Measurements from ENCODE around the gene RERE.

The RERE gene

GRCh38 chr1:8423692-8424538 lies 393.5 kb downstream of the RERE start:
- peak; percentile 64 for DNase-seq (ENCODE audit: low spot score)

GRCh38 chr1:8423269-8423691 lies 394.2 kb downstream of the RERE start:
- DNase-seq (ENCODE audit: low spot score): peak; percentile 22

- DNase-seq (ENCODE audit: low spot score): peak; percentile 30
Measured at GRCh38 chr1:8422510-8423268, 394.8 kb downstream of the RERE start.

GRCh38 chr1:8421721-8422120 lies 395.7 kb downstream of the RERE start:
- no peak for DNase-seq (ENCODE audit: low spot score)

GRCh38 chr1:8420318-8420717 lies 397.1 kb downstream of the RERE start:
- no peak for DNase-seq (ENCODE audit: low spot score)

GRCh38 chr1:8419861-8420260 lies 397.6 kb downstream of the RERE start:
- DNase-seq (ENCODE audit: low spot score): no peak

- no peak for DNase-seq (ENCODE audit: low spot score)
Measured at GRCh38 chr1:8419172-8419571, 398.3 kb downstream of the RERE start.

- no peak for DNase-seq (ENCODE audit: low spot score)
Measured at GRCh38 chr1:8418301-8418700, 399.1 kb downstream of the RERE start.

- DNase-seq (ENCODE audit: low spot score): no peak
Measured at GRCh38 chr1:8417625-8418024, 399.8 kb downstream of the RERE start.

- no peak for DNase-seq (ENCODE audit: low spot score)
Measured at GRCh38 chr1:8416881-8417280, 400.6 kb downstream of the RERE start.

- DNase-seq (ENCODE audit: low spot score): no peak
Measured at GRCh38 chr1:8415526-8416278, 401.7 kb downstream of the RERE start.

GRCh38 chr1:8412183-8412831 lies 405.1 kb downstream of the RERE start:
- DNase-seq (ENCODE audit: low spot score): peak; percentile 29

- DNase-seq (ENCODE audit: low spot score): no peak
Measured at GRCh38 chr1:8411803-8412182, 405.6 kb downstream of the RERE start.

- DNase-seq (ENCODE audit: low spot score): no peak
Measured at GRCh38 chr1:8410791-8411190, 406.6 kb downstream of the RERE start.

GRCh38 chr1:8409606-8410005 lies 407.8 kb downstream of the RERE start:
- no peak for DNase-seq (ENCODE audit: low spot score)

GRCh38 chr1:8409106-8409505 lies 408.3 kb downstream of the RERE start:
- DNase-seq (ENCODE audit: low spot score): no peak

- DNase-seq (ENCODE audit: low spot score): no peak
Measured at GRCh38 chr1:8408151-8408839, 409.1 kb downstream of the RERE start.

- DNase-seq (ENCODE audit: low spot score): no peak
Measured at GRCh38 chr1:8407652-8408051, 409.8 kb downstream of the RERE start.

GRCh38 chr1:8406960-8407359 lies 410.5 kb downstream of the RERE start:
- no peak for DNase-seq (ENCODE audit: low spot score)

GRCh38 chr1:8406011-8406410 lies 411.4 kb downstream of the RERE start:
- no peak for DNase-seq (ENCODE audit: low spot score)

Data from RKO (cell line).